Activated CD4-positive, alpha-beta T cell treated with anti-CD3 and anti-CD28 coated beads for 36 hours (primary cell): Measurements from ENCODE around the gene COL5A1. TPM values are rescaled to one million over a fixed set of nuclear protein-coding genes. Genes with fewer than 3 reads are reported as not detected.

ENCODE experiments used
- ATAC-seq: fragments of 200-7000 bp; cut with Tn5 transposase; one replicate; pipeline ENCODE4 v1.10.0; 2021; ENCODE audit warnings: mild to moderate bottlenecking, moderate library complexity
- CTCF ChIA-PET: fragments of 350-600 bp; sonication (Branson Sonifier 250); formaldehyde crosslinking; loops from one replicate; lab custom pipeline; 2021; ENCODE audit warnings: antibody characterized with exemption; lab: Charles Lee
- POLR2A ChIA-PET: fragments of 350-600 bp; sonication (Branson Sonifier 250); formaldehyde crosslinking; loops from one replicate; lab custom pipeline; 2021; ENCODE audit warnings: antibody characterized with exemption, inconsistent platforms; lab: Charles Lee
- DNase-seq: peaks from one replicate; pipeline ENCODE4 v3.0.0-alpha.2; 2020
- H3K27ac Mint-ChIP-seq: one replicate; pipeline ENCODE4 v1.8.0; 2021; ENCODE audit warnings: mixed read lengths
- H3K27me3 Mint-ChIP-seq: one replicate; pipeline ENCODE4 v1.8.0; 2021; ENCODE audit warnings: mixed read lengths
- H3K36me3 Mint-ChIP-seq: one replicate; pipeline ENCODE4 v1.8.0; 2021; ENCODE audit warnings: low read depth, mixed read lengths
- H3K4me1 Mint-ChIP-seq: one replicate; pipeline ENCODE4 v1.8.0; 2021; ENCODE audit warnings: mixed read lengths
- H3K4me3 Mint-ChIP-seq: one replicate; pipeline ENCODE4 v1.8.0; 2021; ENCODE audit warnings: mild to moderate bottlenecking, moderate library complexity, mixed read lengths
- H3K9me3 Mint-ChIP-seq: one replicate; pipeline ENCODE4 v1.8.0; 2021; ENCODE audit warnings: low read depth, mixed read lengths
- intact Hi-C, 2 experiments: fragments of 100-400 bp; cut with DNase I in 1 of 2; cut with micrococcal nuclease in 1 of 2; formaldehyde crosslinking; loops; one replicate each; pipeline versions ENCODE4 v1.14.2 to v1.15.1; 2022 to 2024; cut with DNase I, micrococcal nuclease
- total RNA-seq, 2 experiments: library from RNA; stranded (reverse); gene quantifications; one replicate each; pipeline ENCODE4 v1.2.3, GENCODE V29; 2021

Gene COL5A1
- total RNA-seq, 2 experiments from 2014 or later = 0.07 to 0.16 TPM

GRCh38 chr9:134868751-134869553, 227.3 kb downstream of the COL5A1 start:
- DNase-seq (no peak), ATAC-seq (no peak)
- intact Hi-C loops = no loop called here
- no peak overlapping the region for H3K27ac Mint-ChIP-seq
- no peaks in the 10 kb centered on the region for H3K9me3 Mint-ChIP-seq
- no peak overlapping the region for H3K4me3 Mint-ChIP-seq
- ChIA-PET POLR2A (no interaction called here), CTCF (no interaction called here)
- no peaks in the 10 kb centered on the region for H3K27me3 Mint-ChIP-seq
- H3K36me3 Mint-ChIP-seq = no peaks in the 10 kb centered on the region
- no peaks in the 10 kb centered on the region for H3K4me1 Mint-ChIP-seq

GRCh38 chr9:134869554-134870300, 228.1 kb downstream of the COL5A1 start:
- Mint-ChIP-seq H3K9me3 (no peaks in the 10 kb centered on the region), H3K36me3 (no peaks in the 10 kb centered on the region), H3K4me3 (no peak overlapping the region), H3K4me1 (no peaks in the 10 kb centered on the region), H3K27ac (no peak overlapping the region), H3K27me3 (no peaks in the 10 kb centered on the region)
- ChIA-PET POLR2A (no interaction called here), CTCF (no interaction called here)
- DNase-seq (no peak), ATAC-seq (no peak)
- intact Hi-C loops = no loop called here

- ChIA-PET CTCF (no interaction called here), POLR2A (no interaction called here)
- H3K27ac Mint-ChIP-seq = no peak overlapping the region
- no peak for DNase-seq
- no peak overlapping the region for H3K4me3 Mint-ChIP-seq
- no peak for ATAC-seq
- H3K9me3 Mint-ChIP-seq = no peaks in the 10 kb centered on the region
- no peaks in the 10 kb centered on the region for H3K4me1 Mint-ChIP-seq
- no peaks in the 10 kb centered on the region for H3K36me3 Mint-ChIP-seq
- H3K27me3 Mint-ChIP-seq = peaks cover 2% of the 10 kb centered on the region
- intact Hi-C loops = no loop called here
These were observed 228.7 kb downstream of the COL5A1 start for GRCh38 chr9:134870301-134870694.

GRCh38 chr9:134870746-134871662, 229.4 kb downstream of the COL5A1 start:
- Mint-ChIP-seq H3K27me3 (peaks cover 2% of the 10 kb centered on the region), H3K4me3 (no peak overlapping the region), H3K27ac (no peak overlapping the region), H3K36me3 (no peaks in the 10 kb centered on the region), H3K9me3 (no peaks in the 10 kb centered on the region), H3K4me1 (no peaks in the 10 kb centered on the region)
- DNase-seq = no peak
- no peak for ATAC-seq
- intact Hi-C loops = no loop called here
- ChIA-PET CTCF (no interaction called here), POLR2A (no interaction called here)

- Mint-ChIP-seq H3K27me3 (peaks cover 2% of the 10 kb centered on the region), H3K36me3 (no peaks in the 10 kb centered on the region), H3K27ac (no peak overlapping the region), H3K4me3 (no peak overlapping the region), H3K4me1 (no peaks in the 10 kb centered on the region), H3K9me3 (no peaks in the 10 kb centered on the region)
- ATAC-seq = no peak
- intact Hi-C loops = no loop called here
- no peak for DNase-seq
- CTCF ChIA-PET = no interaction called here
- POLR2A ChIA-PET = no interaction called here
These were observed 230.2 kb downstream of the COL5A1 start for GRCh38 chr9:134871697-134872340.

GRCh38 chr9:134872482-134873231, 231.1 kb downstream of the COL5A1 start:
- ChIA-PET POLR2A (no interaction called here), CTCF (no interaction called here)
- no peaks in the 10 kb centered on the region for H3K4me1 Mint-ChIP-seq
- intact Hi-C loops = no loop called here
- peaks cover 2% of the 10 kb centered on the region for H3K27me3 Mint-ChIP-seq
- no peaks in the 10 kb centered on the region for H3K9me3 Mint-ChIP-seq
- ATAC-seq (no peak), DNase-seq (no peak)
- H3K4me3 Mint-ChIP-seq = no peak overlapping the region
- H3K36me3 Mint-ChIP-seq = no peaks in the 10 kb centered on the region
- H3K27ac Mint-ChIP-seq = no peak overlapping the region

- Mint-ChIP-seq H3K4me1 (no peaks in the 10 kb centered on the region), H3K4me3 (no peak overlapping the region), H3K9me3 (no peaks in the 10 kb centered on the region), H3K36me3 (no peaks in the 10 kb centered on the region), H3K27me3 (peaks cover 2% of the 10 kb centered on the region), H3K27ac (no peak overlapping the region)
- intact Hi-C loops = no loop called here
- ChIA-PET CTCF (no interaction called here), POLR2A (no interaction called here)
- DNase-seq (no peak), ATAC-seq (no peak)
These were observed 233.8 kb downstream of the COL5A1 start for GRCh38 chr9:134875371-134875770.

- no peaks in the 10 kb centered on the region for H3K9me3 Mint-ChIP-seq
- CTCF ChIA-PET = no interaction called here
- intact Hi-C loops = no loop called here
- H3K4me3 Mint-ChIP-seq = no peak overlapping the region
- no peak for ATAC-seq
- POLR2A ChIA-PET = no interaction called here
- no peaks in the 10 kb centered on the region for H3K36me3 Mint-ChIP-seq
- no peak overlapping the region for H3K27ac Mint-ChIP-seq
- no peak for DNase-seq
- no peaks in the 10 kb centered on the region for H3K4me1 Mint-ChIP-seq
- peaks cover 2% of the 10 kb centered on the region for H3K27me3 Mint-ChIP-seq
These were observed 235.9 kb downstream of the COL5A1 start for GRCh38 chr9:134877541-134877940.

- Mint-ChIP-seq H3K9me3 (no peaks in the 10 kb centered on the region), H3K27me3 (peaks cover 2% of the 10 kb centered on the region), H3K4me1 (no peaks in the 10 kb centered on the region), H3K36me3 (no peaks in the 10 kb centered on the region), H3K4me3 (no peak overlapping the region), H3K27ac (no peak overlapping the region)
- intact Hi-C loops = no loop called here
- ATAC-seq = no peak
- CTCF ChIA-PET = no interaction called here
- no peak for DNase-seq
- POLR2A ChIA-PET = no interaction called here
These were observed 238.3 kb downstream of the COL5A1 start for GRCh38 chr9:134879664-134880483.
